HEK293 (cell line): ENCODE measurements around the gene BUB1B.

Experiments used
- CTCF ChIA-PET: fragments of 350-600 bp; formaldehyde crosslinking; extraction: SDS; loops from one replicate; lab custom pipeline; 2021; ENCODE audit warnings: antibody characterized with exemption; lab: Yijun Ruan, JAX
- POLR2A ChIA-PET: fragments of 300-600 bp; formaldehyde crosslinking; extraction: SDS; loops from one replicate; lab custom pipeline; 2020; ENCODE audit warnings: antibody characterized with exemption, inconsistent platforms; lab: Yijun Ruan, JAX
- H3K27ac ChIP-seq: fragments of 200-500 bp; sonication (Bioruptor generic); 2 replicates; pipeline ENCODE4 v1.5.1; 2014; ENCODE audit warnings: low read depth, low read length, control low read depth, inconsistent platforms; ENCODE audit errors: extremely low read depth
- H3K36me3 ChIP-seq, 2 experiments: fragments of 200-500 bp in 1 of 2; sonication (Bioruptor generic) in 1 of 2; 1 replicate in 1 of 2; 2 replicates in 1 of 2; pipeline ENCODE4 v1.5.1; 2014 to 2017; ENCODE audit warnings: inconsistent platforms in 2 of 2, low read length in 2 of 2; ENCODE audit not compliant: control insufficient read depth in 2 of 2, insufficient read depth in 1 of 2
- H3K4me1 ChIP-seq: fragments of 200-500 bp; sonication (Bioruptor generic); 2 replicates; pipeline ENCODE4 v1.5.1; 2014; ENCODE audit warnings: mild to moderate bottlenecking, low read length, inconsistent platforms; ENCODE audit not compliant: control insufficient read depth, insufficient read depth
- H3K4me3 ChIP-seq: 2 replicates; pipeline ENCODE4 v1.5.1; 2011; ENCODE audit warnings: low read depth, mild to moderate bottlenecking, control low read depth, low read length, moderate library complexity
- H3K9me3 ChIP-seq: fragments of 200-500 bp; sonication (Bioruptor generic); 2 replicates; pipeline ENCODE4 v1.5.1; 2014; ENCODE audit warnings: low read depth, low read length, inconsistent platforms; ENCODE audit not compliant: control insufficient read depth, insufficient read depth
- FEZF1 ChIP-seq: fragments of 450-650 bp; formaldehyde crosslinking; IDR thresholded peaks from 2 replicates; pipeline ENCODE4 v1.5.1; 2016; ENCODE audit warnings: missing biosample characterization, missing genetic modification characterization
- HOXC10 ChIP-seq: sonication (generic); formaldehyde crosslinking; IDR thresholded peaks from 2 replicates; pipeline ENCODE4 v1.8.1; 2023; ENCODE audit warnings: mild to moderate bottlenecking, missing genetic modification reagents
- KLF1 ChIP-seq: fragments of 450-650 bp; formaldehyde crosslinking; IDR thresholded peaks from 2 replicates; pipeline ENCODE4 v1.5.1; 2016; ENCODE audit warnings: missing biosample characterization, missing genetic modification characterization
- KLF7 ChIP-seq: fragments of 450-650 bp; formaldehyde crosslinking; IDR thresholded peaks from 2 replicates; pipeline ENCODE4 v1.5.1; 2016; ENCODE audit warnings: missing biosample characterization, missing genetic modification characterization, borderline replicate concordance
- KLF8 ChIP-seq: fragments of 450-650 bp; formaldehyde crosslinking; IDR thresholded peaks from 2 replicates; pipeline ENCODE4 v1.5.1; 2016; ENCODE audit warnings: missing biosample characterization, missing genetic modification characterization
- PRDM1 ChIP-seq: fragments of 450-650 bp; formaldehyde crosslinking; IDR thresholded peaks from 2 replicates; pipeline ENCODE4; 2016; ENCODE audit warnings: missing biosample characterization, missing genetic modification characterization
- YY2 ChIP-seq: fragments of 450-650 bp; formaldehyde crosslinking; IDR thresholded peaks from 2 replicates; pipeline ENCODE4 v1.5.1; 2016; ENCODE audit warnings: missing biosample characterization, missing genetic modification characterization
- ZFHX2 ChIP-seq: fragments of 450-650 bp; formaldehyde crosslinking; conservative IDR thresholded peaks from 2 replicates; pipeline ENCODE4 v1.5.1; 2016; ENCODE audit warnings: missing biosample characterization, missing genetic modification characterization
- ZFP69B ChIP-seq: fragments of 450-650 bp; formaldehyde crosslinking; IDR thresholded peaks from 2 replicates; pipeline ENCODE4 v1.5.1; 2016; ENCODE audit warnings: missing biosample characterization, missing genetic modification characterization
- ZNF138 ChIP-seq: fragments of 450-650 bp; formaldehyde crosslinking; IDR thresholded peaks from 2 replicates; pipeline ENCODE4 v1.5.1; 2016; ENCODE audit warnings: missing biosample characterization, missing genetic modification characterization, borderline replicate concordance
- ZNF302 ChIP-seq: fragments of 450-650 bp; formaldehyde crosslinking; IDR thresholded peaks from 2 replicates; pipeline ENCODE4 v1.5.1; 2016; ENCODE audit warnings: missing biosample characterization, missing genetic modification characterization, low read depth
- ZNF354C ChIP-seq: fragments of 450-650 bp; formaldehyde crosslinking; IDR thresholded peaks from 2 replicates; pipeline ENCODE4 v1.5.1; 2016; ENCODE audit warnings: missing biosample characterization, missing genetic modification characterization, low read depth, borderline replicate concordance
- ZNF391 ChIP-seq: fragments of 450-650 bp; formaldehyde crosslinking; IDR thresholded peaks from 2 replicates; pipeline ENCODE4 v1.5.1; 2016; ENCODE audit warnings: low read depth, missing biosample characterization, missing genetic modification characterization, borderline replicate concordance
- ZNF560 ChIP-seq: fragments of 450-650 bp; formaldehyde crosslinking; IDR thresholded peaks from 2 replicates; pipeline ENCODE4 v1.5.1; 2017; ENCODE audit warnings: missing biosample characterization, missing genetic modification characterization, borderline replicate concordance
- ZNF561 ChIP-seq: fragments of 450-650 bp; IDR thresholded peaks from 2 replicates; pipeline ENCODE4 v1.5.1; 2018; ENCODE audit warnings: missing biosample characterization, missing genetic modification characterization, borderline replicate concordance
- ZNF610 ChIP-seq: fragments of 450-650 bp; formaldehyde crosslinking; IDR thresholded peaks from 2 replicates; pipeline ENCODE4 v1.5.1; 2016; ENCODE audit warnings: missing biosample characterization, missing genetic modification characterization, borderline replicate concordance
- ZNF658 ChIP-seq: fragments of 450-650 bp; formaldehyde crosslinking; IDR thresholded peaks from 2 replicates; pipeline ENCODE4; 2016; ENCODE audit warnings: missing biosample characterization, missing genetic modification characterization
- ZNF76 ChIP-seq: fragments of 450-650 bp; formaldehyde crosslinking; IDR thresholded peaks from 2 replicates; pipeline ENCODE4; 2016; ENCODE audit warnings: low read depth, missing biosample characterization, missing genetic modification characterization, borderline replicate concordance
- ZNF768 ChIP-seq: fragments of 450-650 bp; formaldehyde crosslinking; IDR thresholded peaks from 2 replicates; pipeline ENCODE4 v1.5.1; 2018; ENCODE audit warnings: missing biosample characterization, mild to moderate bottlenecking, missing genetic modification characterization
- ZSCAN23 ChIP-seq: fragments of 450-650 bp; formaldehyde crosslinking; IDR thresholded peaks from 2 replicates; pipeline ENCODE4 v1.5.1; 2016; ENCODE audit warnings: missing biosample characterization, missing genetic modification characterization
- ZSCAN30 ChIP-seq: fragments of 450-650 bp; IDR thresholded peaks from 2 replicates; pipeline ENCODE4 v1.5.1; 2018; ENCODE audit warnings: missing biosample characterization, mild to moderate bottlenecking, missing genetic modification characterization, moderate library complexity
- TF ChIP-seq, protein P1 (sequence below): fragments of 450-650 bp; formaldehyde crosslinking; IDR thresholded peaks from 2 replicates; pipeline ENCODE4 v1.5.1; 2016; ENCODE audit warnings: missing biosample characterization, missing genetic modification characterization
- TF ChIP-seq, protein P2 (sequence below): fragments of 450-650 bp; formaldehyde crosslinking; optimal IDR thresholded peaks from 2 replicates; pipeline ENCODE3; 2016; ENCODE audit warnings: missing biosample characterization, mild to moderate bottlenecking, missing genetic modification characterization

Gene BUB1B

DNA sequence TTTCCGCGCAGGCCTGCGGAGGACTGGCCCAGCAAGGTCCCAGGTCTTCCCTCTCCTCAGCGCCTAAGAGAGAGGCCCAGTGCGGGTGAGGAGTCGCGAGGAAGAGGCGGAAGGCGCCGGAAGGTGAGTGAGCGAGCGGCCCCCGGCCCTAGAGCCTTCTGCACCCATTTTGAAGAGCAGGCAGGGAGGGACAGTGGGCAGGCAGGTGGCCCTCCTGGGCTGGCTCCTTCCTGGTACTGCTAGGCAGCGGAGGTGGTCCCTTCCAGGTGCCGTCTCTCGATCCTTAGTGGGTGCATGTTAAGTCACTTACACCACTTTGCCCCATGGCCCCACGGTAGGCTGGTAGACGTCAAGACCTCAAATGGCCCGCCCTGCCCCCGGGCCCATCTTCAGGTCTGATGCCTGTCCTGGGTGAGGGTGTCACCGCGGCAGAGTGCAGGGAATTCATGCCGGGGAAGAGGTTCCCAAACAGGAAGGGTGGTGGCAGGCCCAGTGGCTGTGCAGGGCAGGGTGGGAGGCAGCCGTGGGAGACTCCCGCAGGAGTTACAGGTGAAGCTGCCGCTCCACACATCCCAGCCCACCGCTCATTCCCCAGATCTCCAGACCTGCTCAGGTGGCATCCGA lies 92.4 kb downstream of the BUB1B start:
- peaks cover 4% of the 10 kb centered on the region; the same call in 1 of the 2 replicates for H3K4me1 ChIP-seq
- no peaks in the 10 kb centered on the region for H3K9me3 ChIP-seq
- H3K4me3 ChIP-seq = no peak overlapping the region
- ChIA-PET CTCF (interaction anchor here (2.4 kb wide), 1 partner anchor 21 kb away, joined by 18 read pairs; no protein-coding TSS in a partner anchor), POLR2A (interaction anchor here (1.0 kb wide), 1 partner anchor 70 kb away, joined by 3 read pairs; the partner anchor contains the start of gene INAFM2)
- peak overlapping the region; percentile 5; the same call in 1 of the 2 replicates for H3K27ac ChIP-seq
- TF ChIP-seq, protein P1, sequence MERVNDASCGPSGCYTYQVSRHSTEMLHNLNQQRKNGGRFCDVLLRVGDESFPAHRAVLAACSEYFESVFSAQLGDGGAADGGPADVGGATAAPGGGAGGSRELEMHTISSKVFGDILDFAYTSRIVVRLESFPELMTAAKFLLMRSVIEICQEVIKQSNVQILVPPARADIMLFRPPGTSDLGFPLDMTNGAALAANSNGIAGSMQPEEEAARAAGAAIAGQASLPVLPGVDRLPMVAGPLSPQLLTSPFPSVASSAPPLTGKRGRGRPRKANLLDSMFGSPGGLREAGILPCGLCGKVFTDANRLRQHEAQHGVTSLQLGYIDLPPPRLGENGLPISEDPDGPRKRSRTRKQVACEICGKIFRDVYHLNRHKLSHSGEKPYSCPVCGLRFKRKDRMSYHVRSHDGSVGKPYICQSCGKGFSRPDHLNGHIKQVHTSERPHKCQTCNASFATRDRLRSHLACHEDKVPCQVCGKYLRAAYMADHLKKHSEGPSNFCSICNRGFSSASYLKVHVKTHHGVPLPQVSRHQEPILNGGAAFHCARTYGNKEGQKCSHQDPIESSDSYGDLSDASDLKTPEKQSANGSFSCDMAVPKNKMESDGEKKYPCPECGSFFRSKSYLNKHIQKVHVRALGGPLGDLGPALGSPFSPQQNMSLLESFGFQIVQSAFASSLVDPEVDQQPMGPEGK = no peak
- no peak for TF ChIP-seq KLF7 (tag by site-specific recombination)
- TF ChIP-seq KLF8 (tag by site-specific recombination) = no peak
- TF ChIP-seq YY2 = no peak
- TF ChIP-seq ZSCAN30 (tag by site-specific recombination) = no peak
- TF ChIP-seq, protein P2, sequence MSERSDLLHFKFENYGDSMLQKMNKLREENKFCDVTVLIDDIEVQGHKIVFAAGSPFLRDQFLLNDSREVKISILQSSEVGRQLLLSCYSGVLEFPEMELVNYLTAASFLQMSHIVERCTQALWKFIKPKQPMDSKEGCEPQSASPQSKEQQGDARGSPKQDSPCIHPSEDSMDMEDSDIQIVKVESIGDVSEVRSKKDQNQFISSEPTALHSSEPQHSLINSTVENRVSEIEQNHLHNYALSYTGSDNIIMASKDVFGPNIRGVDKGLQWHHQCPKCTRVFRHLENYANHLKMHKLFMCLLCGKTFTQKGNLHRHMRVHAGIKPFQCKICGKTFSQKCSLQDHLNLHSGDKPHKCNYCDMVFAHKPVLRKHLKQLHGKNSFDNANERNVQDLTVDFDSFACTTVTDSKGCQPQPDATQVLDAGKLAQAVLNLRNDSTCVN = no peak
- no peak for TF ChIP-seq ZNF610 (tag by site-specific recombination)
- no peak for TF ChIP-seq ZNF561
- no peak for TF ChIP-seq ZFHX2 (tag by site-specific recombination)
- no peak for TF ChIP-seq ZNF391 (tag by site-specific recombination)
- TF ChIP-seq ZNF138 (tag by site-specific recombination) = no peak
- no peak for TF ChIP-seq ZSCAN23 (tag by site-specific recombination)
- no peak for TF ChIP-seq KLF1 (tag by site-specific recombination)
- TF ChIP-seq ZNF658 (tag by site-specific recombination) = no peak
- H3K36me3 ChIP-seq = no peaks in the 10 kb centered on the region

DNA sequence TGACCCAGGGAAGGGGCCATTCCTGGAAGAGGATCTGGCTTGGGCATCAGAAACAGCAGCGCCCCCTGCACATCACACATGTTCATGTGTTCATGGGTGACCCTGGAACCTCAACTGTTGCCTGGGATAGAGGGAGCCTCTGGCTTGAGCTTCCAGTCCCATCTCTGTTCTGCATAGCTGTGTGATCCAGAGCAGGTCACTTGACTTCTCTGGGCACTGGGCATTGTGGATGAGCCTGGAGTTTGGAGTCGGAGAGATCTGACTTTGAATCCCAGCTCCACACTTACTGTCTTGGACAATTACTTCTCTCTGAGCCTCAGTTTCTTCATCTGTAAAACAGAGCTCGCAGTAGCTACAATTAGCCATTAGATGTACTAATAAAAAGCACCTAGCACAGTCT lies 93.6 kb downstream of the BUB1B start:
- TF ChIP-seq ZNF768 (tag by site-specific recombination) (peak; percentile 78), ZNF354C (tag by site-specific recombination) (no peak), ZNF302 (tag by site-specific recombination) (no peak), PRDM1 (no peak), ZNF391 (tag by site-specific recombination) (no peak)
- no peak overlapping the region for H3K27ac ChIP-seq
- peaks cover 3% of the 10 kb centered on the region; the same call in 1 of the 2 replicates for H3K4me1 ChIP-seq
- H3K9me3 ChIP-seq = no peaks in the 10 kb centered on the region
- no peak overlapping the region for H3K4me3 ChIP-seq
- CTCF ChIA-PET = interaction anchor here (0.6 to 2.4 kb wide), 5 partner anchors 10 to 74 kb away, joined by 3 to 18 read pairs (median 3); no protein-coding TSS in a partner anchor
- no peaks in the 10 kb centered on the region for H3K36me3 ChIP-seq
- POLR2A ChIA-PET = interaction anchor here (2.1 kb wide), 1 partner anchor 15 kb away, joined by 6 read pairs; the partner anchor contains the start of gene PAK6

DNA sequence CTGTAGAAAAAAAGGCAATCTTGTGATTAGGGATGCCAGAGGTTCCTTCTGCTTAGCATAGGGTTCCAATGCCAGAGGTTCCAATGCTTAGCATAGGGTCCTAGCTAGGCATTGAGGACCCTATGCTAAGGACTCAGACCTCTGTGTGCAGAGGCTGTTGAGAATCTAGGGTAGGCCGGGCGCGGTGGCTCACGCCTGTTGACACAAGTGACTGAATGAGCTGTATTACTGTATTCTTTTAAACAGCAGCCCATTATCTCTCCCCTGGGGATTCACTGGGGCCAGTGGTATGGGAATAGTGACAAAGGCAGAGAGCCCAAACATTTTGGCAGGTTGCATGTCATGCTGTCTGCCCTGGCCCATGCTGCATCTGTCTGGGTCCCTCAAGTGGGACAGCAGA lies 94.2 kb downstream of the BUB1B start:
- Histone ChIP-seq H3K36me3 (no peaks in the 10 kb centered on the region), H3K4me3 (no peak overlapping the region), H3K9me3 (no peaks in the 10 kb centered on the region), H3K27ac (no peak overlapping the region), H3K4me1 (no peaks in the 10 kb centered on the region)
- ChIA-PET CTCF (interaction anchor here (0.7 to 2.4 kb wide), 4 partner anchors 10 to 24 kb away, joined by 3 to 18 read pairs (median 3); no protein-coding TSS in a partner anchor), POLR2A (interaction anchor here (2.1 kb wide), 1 partner anchor 16 kb away, joined by 6 read pairs; the partner anchor contains the start of gene PAK6)
- TF ChIP-seq, protein P1 = no peak
- TF ChIP-seq ZNF560 (tag by site-specific recombination) (no peak), KLF1 (tag by site-specific recombination) (0 out of 2 replicates have a peak, but pooled peaks have one; percentile 19), ZNF76 (tag by site-specific recombination) (no peak), ZFP69B (tag by site-specific recombination) (no peak), FEZF1 (tag by site-specific recombination) (no peak), HOXC10 (CRISPR knock-in tag) (no peak)
